GM18520 (cell line): ENCODE data around the gene EGFR.

Experiments
- ATAC-seq: cut with Tn5 transposase; IDR thresholded peaks from one replicate; pipeline ENCODE4 v1.9.1; 2021; ENCODE audit not compliant: unreplicated experiment

EGFR gene

DNA sequence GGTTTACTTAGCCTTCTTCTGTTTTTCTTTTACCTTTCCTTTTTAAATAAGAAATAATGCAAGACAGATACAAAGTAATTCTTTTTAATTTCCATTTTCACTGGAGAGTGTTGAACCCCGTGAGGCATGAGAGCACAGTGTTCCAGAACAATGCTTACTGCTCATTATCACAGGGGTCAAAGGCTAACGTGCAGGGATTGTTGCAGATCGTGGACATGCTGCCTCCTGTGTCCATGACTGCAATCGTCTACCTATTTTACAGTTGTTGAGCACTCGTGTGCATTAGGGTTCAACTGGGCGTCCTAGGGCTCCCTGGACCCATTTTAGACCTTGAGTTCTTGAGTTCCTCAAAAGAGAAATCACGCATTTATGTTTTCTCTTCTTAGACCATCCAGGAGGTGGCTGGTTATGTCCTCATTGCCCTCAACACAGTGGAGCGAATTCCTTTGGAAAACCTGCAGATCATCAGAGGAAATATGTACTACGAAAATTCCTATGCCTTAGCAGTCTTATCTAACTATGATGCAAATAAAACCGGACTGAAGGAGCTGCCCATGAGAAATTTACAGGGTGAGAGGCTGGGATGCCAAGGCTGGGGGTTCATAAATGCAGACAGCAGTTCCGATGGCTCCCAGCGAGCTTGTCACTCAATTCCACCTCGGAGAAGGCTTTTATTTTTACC is 124.2 kb downstream of the EGFR start:
- ATAC-seq = no peak

DNA sequence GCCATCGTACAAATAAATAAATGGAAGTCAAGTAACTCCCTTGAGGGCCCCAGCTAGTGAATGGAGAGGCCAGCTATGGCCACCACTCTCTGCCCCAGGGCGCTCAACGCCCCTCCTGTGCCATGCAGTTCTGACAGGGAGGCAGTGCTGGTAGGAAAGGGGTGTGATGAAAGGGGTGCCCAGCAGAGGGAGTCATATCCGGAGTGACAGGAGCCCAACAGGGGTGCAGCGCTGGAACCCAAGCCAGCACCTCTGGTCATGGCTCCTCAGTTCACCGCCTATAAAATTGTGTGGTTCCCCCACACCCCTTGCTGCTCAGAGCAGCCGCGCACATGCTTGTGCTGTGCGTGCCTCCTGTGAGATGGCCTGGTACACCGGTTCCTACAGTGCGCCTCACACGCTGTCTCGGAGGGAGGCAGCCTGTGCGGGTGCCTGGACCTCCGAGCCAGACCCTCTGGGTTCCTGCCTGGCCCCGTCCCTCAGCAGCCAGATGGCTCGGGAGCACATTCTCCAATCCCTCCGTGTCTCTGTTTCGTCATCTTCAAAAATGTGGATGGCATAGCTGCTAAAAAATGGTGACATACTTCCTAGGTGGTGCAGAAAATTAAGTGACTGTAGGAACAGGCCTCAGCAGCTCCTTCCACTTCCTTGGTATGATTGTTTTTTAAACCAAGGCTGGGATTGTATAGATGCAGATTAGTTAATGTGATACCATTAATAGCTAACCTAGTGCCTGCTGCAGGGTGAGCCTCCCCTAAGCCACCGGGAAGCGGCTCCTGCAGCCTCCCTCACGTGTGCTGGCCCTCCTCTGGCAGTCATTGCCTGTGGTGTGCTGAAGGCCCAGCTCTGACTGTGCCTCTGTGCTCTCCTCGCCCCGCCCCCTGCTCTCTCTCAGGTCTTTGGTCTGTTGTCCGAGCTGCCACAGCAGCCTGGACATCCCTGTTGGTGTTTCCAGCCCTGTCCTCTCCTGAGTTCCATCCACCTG is 125.8 kb downstream of the EGFR start:
- no peak for ATAC-seq

DNA sequence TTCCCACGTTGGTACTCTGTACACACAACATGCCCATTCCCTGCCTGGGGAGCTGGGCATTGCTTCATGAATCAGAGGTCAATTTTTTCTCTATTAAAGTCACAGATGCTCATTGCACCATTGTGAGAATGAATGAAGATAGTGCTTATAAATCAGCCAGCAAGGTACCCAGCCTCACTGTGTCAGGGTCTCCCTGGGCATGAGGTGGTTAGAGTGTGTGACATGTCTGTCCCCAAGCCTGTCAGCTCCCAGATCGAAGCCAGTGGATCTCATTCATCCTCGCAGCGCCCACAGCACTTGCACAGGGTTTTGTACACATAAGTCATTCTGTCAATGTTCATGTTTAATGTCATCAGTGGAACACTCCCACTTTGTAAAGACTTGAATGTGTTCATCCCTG is 126.8 kb downstream of the EGFR start:
- no peak for ATAC-seq

DNA sequence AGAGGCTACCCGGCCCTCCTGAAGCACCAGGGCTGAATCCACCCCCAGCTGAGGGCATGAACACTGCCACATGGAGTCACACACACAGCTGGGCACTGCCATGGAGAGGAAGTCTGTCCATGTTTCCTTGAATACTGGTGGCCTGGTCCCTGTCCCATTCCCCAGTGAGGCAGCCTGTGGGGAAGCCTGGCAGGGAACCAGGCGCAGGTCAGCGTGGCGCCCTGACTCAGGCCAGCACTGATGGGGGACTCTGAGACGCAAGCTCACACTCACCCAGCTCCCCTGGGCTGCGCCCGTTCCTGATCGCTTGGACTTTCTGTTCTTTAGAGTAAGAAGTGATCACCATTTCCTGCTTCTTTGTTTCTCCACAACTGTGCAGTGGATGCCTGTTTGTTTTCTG is 128.3 kb downstream of the EGFR start:
- no peak for ATAC-seq

DNA sequence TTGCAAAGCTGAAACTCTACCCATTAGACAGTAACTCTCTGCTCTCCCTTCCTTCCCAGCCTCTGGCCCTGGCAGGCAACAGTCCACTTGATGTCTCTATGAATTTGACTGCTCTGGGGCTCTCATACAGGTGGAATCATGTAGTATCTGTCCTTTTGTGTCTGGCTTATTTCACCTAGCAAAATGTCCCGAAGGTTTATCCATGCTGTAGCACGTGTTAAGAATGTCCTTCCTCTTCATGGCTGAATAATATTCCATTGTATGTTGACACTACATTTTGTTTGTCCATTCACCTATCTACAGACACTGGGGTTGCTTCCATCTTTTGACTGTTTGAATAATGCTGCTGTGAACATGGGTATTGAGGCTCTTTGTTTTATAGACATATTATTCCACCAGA is 128.9 kb downstream of the EGFR start:
- ATAC-seq = no peak

DNA sequence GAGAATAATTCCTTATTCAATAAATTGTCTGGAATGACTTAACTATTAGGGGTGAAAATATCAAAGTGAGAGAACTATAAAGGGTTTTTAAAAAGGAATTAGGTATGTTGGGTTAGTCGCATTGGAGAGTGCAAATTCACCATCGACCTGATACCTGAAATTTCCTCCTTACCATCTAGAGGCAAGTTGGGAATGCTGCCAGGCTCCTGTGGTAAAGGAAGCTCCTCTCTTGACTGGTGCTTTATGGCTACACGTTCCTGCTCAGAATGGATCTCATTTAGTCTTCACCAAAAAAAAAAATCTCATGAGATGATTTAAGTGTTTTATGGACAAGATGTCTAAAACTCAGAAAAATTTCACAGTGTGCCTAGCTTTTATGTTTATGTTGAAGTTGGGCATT is 129.8 kb downstream of the EGFR start:
- no peak for ATAC-seq

DNA sequence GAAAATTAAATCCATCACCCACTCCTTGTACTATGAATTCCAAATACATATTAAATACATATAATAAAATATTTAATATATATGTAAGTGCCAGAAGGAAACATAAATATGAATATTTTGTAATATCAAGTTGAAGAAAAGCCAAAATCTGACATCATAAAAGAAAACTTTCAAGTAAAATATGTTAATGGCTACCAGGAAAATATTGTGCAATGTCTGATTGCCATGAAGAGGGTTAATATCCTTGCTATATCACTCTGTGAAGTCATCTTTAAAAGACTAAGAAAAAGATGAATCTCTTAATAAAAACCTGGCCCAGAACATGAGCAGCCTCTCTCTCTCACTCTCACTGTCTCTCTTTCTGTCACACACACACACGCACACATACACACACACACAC is 130.2 kb downstream of the EGFR start:
- no peak for ATAC-seq

DNA sequence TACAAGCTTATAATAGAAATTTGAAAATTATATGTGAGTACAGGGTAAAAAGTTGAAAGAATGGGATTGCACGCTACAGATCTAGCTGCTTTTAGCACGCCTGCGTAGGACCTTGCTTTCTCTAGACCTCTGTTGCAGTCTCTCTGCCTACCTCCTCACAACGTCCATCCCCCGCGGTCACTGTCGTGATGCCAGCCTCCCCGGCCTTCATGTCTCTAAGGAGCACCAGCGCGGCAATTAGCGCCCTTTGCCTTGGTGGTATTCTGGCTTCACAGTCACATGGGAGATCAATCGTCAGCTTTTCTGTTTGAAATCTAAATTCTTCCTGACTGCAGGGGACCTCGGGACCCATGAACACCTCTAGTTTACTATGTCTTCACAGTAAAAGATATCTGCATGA is 131.3 kb downstream of the EGFR start:
- no peak for ATAC-seq

DNA sequence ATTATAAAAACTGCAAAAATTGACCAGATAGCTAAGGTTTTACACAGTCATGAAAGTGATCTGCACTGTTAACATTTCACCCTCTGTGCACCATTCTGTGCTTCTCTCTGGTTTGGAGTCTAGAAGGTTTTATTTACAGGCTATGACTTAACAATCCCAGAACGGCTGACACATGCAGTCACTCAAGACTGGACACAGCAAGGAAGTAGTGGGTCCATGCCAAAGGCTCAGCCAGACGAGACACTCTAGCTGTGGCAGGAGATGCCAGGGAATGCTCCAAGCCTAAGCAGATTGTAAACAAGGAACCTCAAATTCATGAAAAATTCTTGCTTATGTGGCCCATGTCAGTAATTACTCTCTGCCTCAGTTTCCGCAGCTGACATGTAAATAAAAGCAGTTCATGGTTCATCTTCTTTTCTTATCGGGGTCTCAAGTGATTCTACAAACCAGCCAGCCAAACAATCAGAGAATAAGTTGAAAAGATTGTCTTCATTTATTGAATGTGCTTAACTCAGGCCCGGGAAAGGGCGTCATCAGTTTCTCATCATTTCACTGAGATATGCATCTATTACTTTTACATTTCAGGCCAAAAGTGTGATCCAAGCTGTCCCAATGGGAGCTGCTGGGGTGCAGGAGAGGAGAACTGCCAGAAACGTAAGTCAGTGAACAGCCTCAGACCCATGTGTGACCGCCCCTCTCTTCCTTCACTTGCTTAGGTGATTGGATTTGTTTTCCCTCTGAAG is 132.1 kb downstream of the EGFR start:
- ATAC-seq = no peak

DNA sequence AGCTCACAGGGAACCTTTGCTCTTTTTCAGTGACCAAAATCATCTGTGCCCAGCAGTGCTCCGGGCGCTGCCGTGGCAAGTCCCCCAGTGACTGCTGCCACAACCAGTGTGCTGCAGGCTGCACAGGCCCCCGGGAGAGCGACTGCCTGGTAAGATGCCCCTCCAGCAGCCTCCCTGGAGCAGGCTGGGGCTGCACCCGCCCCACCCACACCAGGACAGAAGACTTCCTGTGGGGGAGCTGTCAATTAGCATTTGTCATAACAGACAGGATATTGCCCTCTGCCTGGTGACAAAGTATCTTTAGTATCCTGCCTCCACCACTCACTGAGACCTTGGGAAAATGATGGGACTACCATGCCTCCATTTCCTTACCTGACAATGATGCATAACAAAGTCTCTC is 133.7 kb downstream of the EGFR start:
- ATAC-seq = no peak

DNA sequence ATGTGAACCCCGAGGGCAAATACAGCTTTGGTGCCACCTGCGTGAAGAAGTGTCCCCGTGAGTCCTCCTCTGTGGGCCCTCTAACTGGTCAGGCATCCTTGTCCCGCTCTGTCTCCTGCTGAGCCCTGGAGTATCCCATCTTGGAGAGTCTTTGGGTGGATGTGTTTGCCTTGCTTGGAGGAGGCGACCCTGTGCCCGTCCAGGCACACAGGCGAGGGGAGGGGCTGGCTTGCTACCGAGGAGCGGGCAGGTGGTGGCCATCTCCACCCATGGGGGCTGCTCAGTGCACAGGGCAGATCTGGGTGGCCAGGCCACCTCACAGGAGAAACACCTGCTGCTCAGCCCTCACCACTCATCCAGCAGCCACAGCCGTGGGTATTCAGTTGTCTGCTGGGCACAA is 135.3 kb downstream of the EGFR start:
- no peak for ATAC-seq

DNA sequence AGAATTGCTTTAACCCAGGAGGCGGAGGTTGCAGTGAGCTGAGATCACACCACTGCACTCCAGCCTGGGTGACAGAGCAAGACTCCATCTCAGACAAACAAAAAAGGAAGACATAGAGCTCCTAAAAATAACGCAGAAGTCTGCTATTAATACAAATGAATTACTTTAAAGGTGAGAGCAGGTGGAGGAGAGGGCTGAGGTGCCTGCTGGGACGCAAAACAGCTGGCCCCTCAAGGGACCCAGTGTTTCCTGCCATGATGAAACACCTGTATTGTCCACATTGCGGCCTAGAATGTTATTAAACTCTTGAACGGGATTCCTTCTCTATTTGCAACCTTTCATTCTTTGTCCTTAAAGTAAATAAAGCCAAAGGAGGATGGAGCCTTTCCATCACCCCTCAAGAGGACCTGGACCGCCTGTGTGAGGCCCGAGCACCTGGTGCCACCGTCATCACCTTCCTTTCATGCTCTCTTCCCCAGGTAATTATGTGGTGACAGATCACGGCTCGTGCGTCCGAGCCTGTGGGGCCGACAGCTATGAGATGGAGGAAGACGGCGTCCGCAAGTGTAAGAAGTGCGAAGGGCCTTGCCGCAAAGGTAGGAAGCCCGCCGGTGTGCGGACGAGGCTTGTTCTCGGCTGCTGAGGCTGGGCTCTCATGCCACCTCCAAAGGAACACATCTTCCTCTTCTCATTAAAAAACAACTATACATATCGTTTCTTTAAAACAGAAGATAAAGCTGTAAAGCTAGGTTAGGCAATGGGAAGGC is 136.7 kb downstream of the EGFR start:
- ATAC-seq = no peak

DNA sequence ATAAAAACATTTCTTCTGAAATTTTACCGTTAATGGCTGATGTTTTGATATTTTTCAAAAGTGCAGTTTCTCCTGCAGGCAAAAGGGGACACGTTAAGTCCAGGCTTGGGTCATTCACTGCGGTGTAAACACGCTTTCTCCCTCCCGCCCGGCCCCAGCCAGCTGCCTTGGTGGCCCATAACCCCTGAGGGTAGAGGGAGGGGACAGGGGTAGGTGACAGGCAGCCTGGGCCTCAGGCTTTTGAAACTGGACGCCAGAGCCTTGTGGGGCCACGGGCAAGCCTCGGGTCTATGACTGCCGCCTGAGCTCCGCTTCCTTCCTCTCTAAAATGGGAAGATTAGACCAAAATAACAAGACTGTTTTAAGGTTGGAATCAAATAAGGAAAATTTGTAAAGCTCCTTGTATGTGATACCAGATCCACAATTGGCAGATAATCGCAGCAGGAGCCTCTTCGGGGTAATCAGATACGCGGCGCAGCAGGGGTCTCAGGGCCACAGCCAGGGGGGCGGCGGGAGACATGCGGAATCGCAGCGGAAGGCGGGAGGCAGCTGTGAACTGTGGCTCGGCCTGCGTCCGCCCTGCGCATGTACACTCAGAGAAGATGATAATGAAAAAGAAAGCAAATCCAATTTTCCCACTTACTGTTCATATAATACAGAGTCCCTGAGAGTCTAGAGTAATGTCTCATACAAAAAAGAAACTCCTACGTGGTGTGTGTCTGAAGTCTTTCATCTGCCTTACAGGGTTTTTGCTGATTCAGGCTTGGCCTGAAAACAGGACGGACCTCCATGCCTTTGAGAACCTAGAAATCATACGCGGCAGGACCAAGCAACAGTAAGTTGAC is 138.3 kb downstream of the EGFR start:
- no peak for ATAC-seq

DNA sequence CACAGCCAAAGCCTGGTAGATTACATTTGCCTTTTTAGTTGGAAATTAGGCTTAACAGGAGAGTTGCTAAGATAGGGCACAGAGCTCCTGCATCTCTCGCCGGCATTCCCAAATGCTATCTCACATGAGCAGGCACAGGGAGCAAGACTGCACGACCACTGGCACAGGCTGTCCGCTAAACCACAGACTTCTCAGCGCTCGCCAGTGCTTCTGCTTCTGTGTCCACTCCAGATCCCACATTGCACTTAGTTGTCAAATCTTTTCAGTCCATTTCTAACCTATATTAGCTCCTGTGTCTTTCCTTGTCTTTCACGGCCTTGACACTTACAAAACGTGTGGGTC is 138.9 kb downstream of the EGFR start:
- no peak for ATAC-seq

DNA sequence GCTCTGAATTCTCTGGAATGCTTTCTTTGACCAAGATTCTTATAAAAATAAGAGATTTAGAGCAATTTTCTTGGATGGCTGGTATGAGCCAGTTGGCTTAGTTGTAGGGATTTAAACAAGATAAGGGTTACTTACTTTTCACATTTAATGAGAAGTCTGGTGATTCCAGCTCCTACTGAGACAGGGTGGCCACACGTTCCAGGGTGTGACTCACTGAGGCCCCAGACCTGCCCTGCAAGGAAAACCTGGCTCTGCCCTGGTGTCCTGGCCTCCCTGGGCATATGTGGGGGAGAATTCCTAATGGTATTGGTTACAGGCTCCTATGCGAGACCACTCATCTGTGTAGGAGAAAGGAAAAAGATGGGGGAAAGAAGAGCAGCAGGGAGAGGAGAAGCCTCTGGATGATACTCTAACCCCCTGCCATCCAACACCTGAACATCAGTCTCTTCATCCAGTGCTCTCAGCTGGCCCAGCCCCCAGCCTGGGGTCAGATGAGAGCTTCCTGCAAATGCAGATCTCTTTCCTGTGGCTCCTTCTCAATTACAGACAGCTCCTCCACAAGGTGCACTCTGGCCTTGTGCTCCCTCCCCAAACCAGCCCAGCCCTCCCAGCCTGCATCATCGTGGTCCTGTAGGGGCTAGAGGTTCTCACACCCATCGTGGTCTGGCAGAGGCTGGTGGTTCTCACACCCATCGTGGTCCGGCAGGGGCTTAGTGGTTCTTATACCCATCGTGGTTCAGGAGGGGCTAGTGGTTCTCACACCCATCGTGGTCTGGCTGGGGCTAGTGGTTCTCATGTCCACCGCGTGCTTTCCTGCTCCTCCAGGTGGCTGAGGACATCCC is 139.9 kb downstream of the EGFR start:
- ATAC-seq = no peak

DNA sequence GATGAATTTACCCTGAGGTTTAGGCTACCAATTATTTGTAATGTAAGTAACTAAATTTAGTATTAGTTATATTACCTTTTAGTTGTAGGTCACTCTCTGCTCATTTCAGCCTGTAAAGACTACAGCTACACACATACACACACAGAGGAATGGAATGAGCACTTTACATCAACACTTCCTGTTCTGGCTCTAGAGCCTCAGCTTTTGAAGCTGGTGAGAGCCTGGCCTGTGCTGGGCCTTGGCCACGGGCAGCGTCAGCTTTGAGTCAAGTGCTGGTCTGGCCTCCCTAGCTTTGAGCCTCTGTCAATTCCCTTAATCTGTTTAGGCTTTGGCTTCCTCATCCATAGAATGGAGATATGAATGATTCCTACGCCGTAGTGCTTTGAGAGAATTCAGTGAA is 141.7 kb downstream of the EGFR start:
- no peak for ATAC-seq

DNA sequence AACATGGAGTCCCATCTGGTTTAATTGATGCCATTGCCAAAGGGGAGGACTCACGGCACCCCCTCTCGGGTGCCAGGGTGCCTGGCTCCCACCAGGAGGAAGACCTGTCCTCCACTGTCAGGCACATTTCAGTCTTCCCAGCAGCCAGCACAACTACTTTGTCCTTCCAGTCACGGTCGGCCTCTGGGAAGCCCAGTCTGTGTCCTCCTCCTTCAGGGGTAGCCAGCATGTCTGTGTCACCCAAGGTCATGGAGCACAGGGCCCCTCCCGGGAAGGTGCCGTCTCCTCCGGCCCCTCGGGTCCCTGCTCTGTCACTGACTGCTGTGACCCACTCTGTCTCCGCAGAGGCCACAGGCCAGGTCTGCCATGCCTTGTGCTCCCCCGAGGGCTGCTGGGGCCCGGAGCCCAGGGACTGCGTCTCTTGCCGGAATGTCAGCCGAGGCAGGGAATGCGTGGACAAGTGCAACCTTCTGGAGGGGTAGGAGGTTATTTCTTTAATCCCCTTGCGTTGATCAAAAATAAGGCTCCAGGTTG is 142.4 kb downstream of the EGFR start:
- no peak for ATAC-seq

DNA sequence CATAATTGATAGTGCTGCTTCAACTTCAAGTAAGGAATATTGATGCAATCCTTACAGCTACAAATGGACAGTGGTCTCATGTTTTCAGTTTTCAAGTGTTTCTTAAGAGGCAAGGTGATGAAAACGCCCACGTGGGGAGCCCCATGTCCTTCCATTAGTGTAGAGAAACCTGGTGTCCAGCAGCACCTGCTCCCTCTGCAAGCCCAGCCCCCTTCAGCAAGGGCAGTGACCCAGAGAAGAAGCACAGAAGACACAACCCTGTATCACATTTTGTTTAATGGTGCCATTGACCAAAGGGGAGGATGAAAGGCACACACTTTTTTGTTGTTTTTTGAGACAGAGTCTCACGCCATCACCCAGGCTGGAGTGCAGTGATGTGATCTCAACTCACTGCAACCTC is 143.7 kb downstream of the EGFR start:
- ATAC-seq = no peak

DNA sequence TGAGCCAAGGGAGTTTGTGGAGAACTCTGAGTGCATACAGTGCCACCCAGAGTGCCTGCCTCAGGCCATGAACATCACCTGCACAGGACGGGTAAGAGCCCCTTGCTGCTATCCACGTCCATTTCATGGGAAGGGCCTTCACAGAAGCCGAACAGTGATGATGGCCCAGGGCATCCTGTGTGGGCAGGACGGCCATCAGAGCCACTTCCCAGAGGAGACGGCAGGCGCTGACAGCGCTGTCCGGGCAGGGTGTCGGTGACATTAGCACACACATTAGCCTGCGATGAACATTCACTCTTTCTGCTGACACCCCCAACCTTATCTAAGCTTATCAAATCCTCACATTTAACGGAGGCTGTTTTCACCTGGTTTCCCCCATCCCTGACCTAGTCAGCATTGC is 144.9 kb downstream of the EGFR start:
- no peak for ATAC-seq
